Gastrocnemius medialis (tissue), 4 donors: ENCODE data around the gene SRGAP3. TPM values are rescaled to one million over a fixed set of nuclear protein-coding genes. Genes with fewer than 3 reads are reported as not detected.

Source experiments
- ATAC-seq, 2 donors: fragments of 150-250 bp; one replicate each; pipeline ENCODE4 v1.9.1; 2016
- DNase-seq, 2 donors: peaks; one replicate each; pipeline ENCODE4 v3.0.0-alpha.2; 2019
- H3K27ac ChIP-seq, 4 donors: fragments of 200-600 bp; sonication (generic); 1 replicate in 1 of 4; 2 replicates in 3 of 4; pipeline ENCODE4 v1.5.1; 2016 to 2018; ENCODE audit warnings: mild to moderate bottlenecking in 2 of 4, moderate library complexity in 1 of 4
- H3K27me3 ChIP-seq, 3 donors: fragments of 200-600 bp; sonication (generic) in 2 of 3; 1 replicate in 1 of 3; 2 replicates in 2 of 3; pipeline versions ENCODE4 v1.5.1 to v1.6.0; 2016 to 2019; ENCODE audit warnings: mild to moderate bottlenecking in 1 of 3, moderate library complexity in 1 of 3
- H3K36me3 ChIP-seq, 2 donors: fragments of 200-600 bp; sonication (generic) in 1 of 2; one replicate each; pipeline ENCODE4 v1.5.1; 2017 to 2018
- H3K4me1 ChIP-seq, 2 donors: fragments of 200-600 bp; sonication (generic) in 1 of 2; one replicate each; pipeline ENCODE4 v1.5.1; 2016 to 2017; ENCODE audit warnings: mild to moderate bottlenecking in 2 of 2
- H3K4me3 ChIP-seq, 4 donors: fragments of 200-600 bp; sonication (generic) in 3 of 4; 1 replicate in 1 of 4; 2 replicates in 3 of 4; pipeline ENCODE4 v1.5.1; 2016 to 2019; ENCODE audit warnings: mild to moderate bottlenecking in 2 of 4
- H3K9me3 ChIP-seq, 3 donors: fragments of 200-600 bp; sonication (generic) in 2 of 3; 1 replicate in 1 of 3; 2 replicates in 2 of 3; pipeline ENCODE4 v1.5.1; 2016 to 2019
- CTCF ChIP-seq, 5 experiments: fragments of 450-650 bp in 3 of 5; fragments of 200-600 bp in 2 of 5; sonication (generic) in 2 of 5; IDR thresholded peaks in 4 of 5; conservative IDR thresholded peaks in 1 of 5; 1 replicate in 4 of 5; 2 replicates in 1 of 5; pipeline ENCODE4 v1.5.1; 2016 to 2019; ENCODE audit warnings: antibody characterized with exemption in 5 of 5, mild to moderate bottlenecking in 3 of 5, moderate library complexity in 3 of 5
- POLR2A ChIP-seq, 2 donors: fragments of 450-650 bp; IDR thresholded peaks; one replicate each; pipeline ENCODE4 v1.6.1; 2017; ENCODE audit warnings: antibody characterized with exemption in 2 of 2, mild to moderate bottlenecking in 2 of 2, moderate library complexity in 2 of 2
- in situ Hi-C, 4 donors: fragments of 200-750 bp; cut with MboI; loops; one replicate each; pipeline versions ENCODE4 v1.15.0 to v1.8.0; 2017; ENCODE audit warnings: low sequenced_read_pairs in 4 of 4
- intact Hi-C: fragments of 100-400 bp; cut with DNase I; formaldehyde crosslinking; loops from one replicate; pipeline ENCODE4 v1.15.1; 2023; ENCODE audit warnings: low total_unique reads
- total RNA-seq, 4 donors: library from RNA; depleted of rRNA; stranded (reverse); fragments of >200 nt; gene quantifications; one replicate each; pipeline versions ENCODE4 v1.1.0 to v1.2.3, GENCODE V29; 2016

The SRGAP3 gene
- total RNA-seq, 4 donors from 2014 or later = 1.3 to 2.3 (median 1.8) TPM

GRCh38 chr3:9251055-9251786, 1.8 kb upstream of the SRGAP3 start:
- Histone ChIP-seq H3K36me3 (no peaks in the 10 kb centered on the region), H3K4me1 (peaks cover 40 to 41% of the 10 kb centered on the region in 2 donors), H3K27ac (peak overlapping the region; percentile 74 to 85 (median 78)), H3K4me3 (no peak overlapping the region), H3K9me3 (no peaks in the 10 kb centered on the region), H3K27me3 (no peaks in the 10 kb centered on the region)
- in situ Hi-C loops = no loop called here
- DNase-seq (peak; percentile 92 to 96), ATAC-seq (peak; percentile 86)
- intact Hi-C loops = loop anchor here (1.0 to 5.0 kb wide), 4 partner anchors 28 to 289 kb away; partner anchors contain the start of gene RAD18
- TF ChIP-seq CTCF (IDR thresholded peaks at IDR 0.05 in 4 of 5, conservative IDR thresholded peaks at IDR 0.05 in 1 of 5) (peak in 4 of 5 experiments; percentile 24 to 43 (median 36)), POLR2A (IDR thresholded peaks at IDR 0.05) (peak; percentile 38 to 43)

DNA sequence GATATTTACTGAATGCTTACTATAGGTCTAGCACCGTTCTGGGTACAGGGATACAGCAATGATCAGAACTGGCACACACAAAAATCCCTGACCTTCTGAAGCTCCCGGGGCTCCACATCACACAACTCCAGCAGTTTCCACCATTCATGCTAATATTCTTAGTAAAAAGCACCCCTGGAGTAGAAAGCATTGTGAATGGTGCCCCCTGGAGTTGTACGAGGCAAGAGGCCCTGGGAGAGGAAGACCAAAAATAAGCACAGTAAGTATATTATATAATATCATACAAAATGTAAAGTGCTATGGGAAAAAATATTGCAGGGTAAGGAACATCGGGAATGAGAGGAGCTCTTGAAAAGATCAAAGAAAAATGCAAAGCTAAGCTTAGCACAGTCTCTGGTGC, 790 bp upstream of the SRGAP3 start:
- TF ChIP-seq CTCF (IDR thresholded peaks at IDR 0.05 in 4 of 5, conservative IDR thresholded peaks at IDR 0.05 in 1 of 5) (no peak), POLR2A (IDR thresholded peaks at IDR 0.05) (no peak)
- Histone ChIP-seq H3K36me3 (no peaks in the 10 kb centered on the region), H3K27me3 (no peaks in the 10 kb centered on the region), H3K4me3 (no peak overlapping the region), H3K4me1 (peaks cover 40 to 41% of the 10 kb centered on the region in 2 donors), H3K27ac (peak overlapping the region; percentile 74 to 85 (median 78)), H3K9me3 (no peaks in the 10 kb centered on the region)
- in situ Hi-C loops (no loop called here), intact Hi-C loops (loop anchor here (2.0 to 5.0 kb wide), 3 partner anchors 29 to 288 kb away; partner anchors contain the start of gene RAD18)
- DNase-seq (no peak), ATAC-seq (no peak)

- Histone ChIP-seq H3K9me3 (no peaks in the 10 kb centered on the region), H3K4me3 (peak overlapping the region; percentile 42 to 56 (median 52)), H3K27ac (peak overlapping the region; percentile 74 to 85 (median 78)), H3K27me3 (no peaks in the 10 kb centered on the region), H3K36me3 (no peaks in the 10 kb centered on the region), H3K4me1 (peaks cover 40 to 41% of the 10 kb centered on the region in 2 donors)
- intact Hi-C loops = loop anchor here (2.0 to 5.0 kb wide), 2 partner anchors 66 to 149 kb away; partner anchors contain the start of gene SETD5
- no peak for ATAC-seq
- peak in 1 of 2 donors; percentile 24 for DNase-seq
- TF ChIP-seq CTCF (IDR thresholded peaks at IDR 0.05 in 4 of 5, conservative IDR thresholded peaks at IDR 0.05 in 1 of 5) = no peak
- no peak for TF ChIP-seq POLR2A (IDR thresholded peaks at IDR 0.05)
- in situ Hi-C loops = no loop called here
These were observed 749 bp downstream of the SRGAP3 start for GRCh38 chr3:9248522-9249271.

DNA sequence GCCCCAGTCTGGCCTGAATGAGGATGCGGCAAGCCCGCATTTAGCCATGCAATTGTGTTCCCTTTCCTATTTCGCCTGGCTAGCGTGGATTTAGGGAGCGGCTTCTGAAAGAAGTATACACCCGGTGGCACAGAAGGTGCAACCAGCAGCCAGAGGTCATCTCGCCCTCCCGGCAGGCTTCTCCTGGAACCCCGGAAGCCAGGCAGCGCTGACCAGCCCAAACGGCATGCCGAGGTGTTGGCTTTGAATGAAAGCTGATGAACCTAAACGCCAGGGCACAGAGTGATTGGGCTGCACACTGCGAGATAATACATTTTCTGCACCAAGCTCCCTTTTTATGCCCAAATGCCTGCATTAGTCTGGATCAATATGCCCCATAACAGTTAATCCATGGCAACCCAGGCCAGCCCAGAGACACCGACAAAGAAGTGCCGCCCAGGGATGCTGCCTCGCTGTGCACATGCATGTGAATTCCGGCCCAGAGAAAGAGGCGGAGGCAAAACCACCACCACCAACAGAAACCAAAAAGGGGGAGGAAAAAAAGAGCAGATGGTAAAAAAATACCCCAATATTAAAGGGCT, 1.4 kb downstream of the SRGAP3 start:
- in situ Hi-C loops (no loop called here), intact Hi-C loops (loop anchor here (2.0 to 5.0 kb wide), 2 partner anchors 65 to 149 kb away; partner anchors contain the start of gene SETD5)
- Histone ChIP-seq H3K27me3 (no peaks in the 10 kb centered on the region), H3K36me3 (no peaks in the 10 kb centered on the region), H3K9me3 (no peaks in the 10 kb centered on the region), H3K27ac (peak overlapping the region in 3 of 4 donors; percentile 74 to 85 (median 77)), H3K4me3 (peak overlapping the region; percentile 42 to 56 (median 52)), H3K4me1 (peaks cover 40 to 41% of the 10 kb centered on the region in 2 donors)
- TF ChIP-seq POLR2A (IDR thresholded peaks at IDR 0.05) (no peak), CTCF (IDR thresholded peaks at IDR 0.05 in 4 of 5, conservative IDR thresholded peaks at IDR 0.05 in 1 of 5) (no peak)
- ATAC-seq = no peak
- DNase-seq = no peak
